Activated CD4-positive, alpha-beta T cell treated with anti-CD3 and anti-CD28 coated beads, Interleukin-2, Interleukin-6, amounts not matched to agents 100 ng/mL and 50 ng/mL, durations not matched to agents 16 hours and 8 hours (primary cell): Measurements from ENCODE around the gene SLC25A21.

Experiments used
- DNase-seq: peaks from one replicate; pipeline ENCODE4 v3.0.0-alpha.2; 2020

The SLC25A21 gene

GRCh38 chr14:36683083-36683724 lies 489.2 kb downstream of the SLC25A21 start:
- no peak for DNase-seq

GRCh38 chr14:36682338-36682737 lies 490.1 kb downstream of the SLC25A21 start:
- no peak for DNase-seq

- no peak for DNase-seq
These were observed 496.2 kb downstream of the SLC25A21 start for GRCh38 chr14:36676236-36676635.

GRCh38 chr14:36675581-36675980 lies 496.8 kb downstream of the SLC25A21 start:
- DNase-seq: no peak

GRCh38 chr14:36674659-36675058 lies 497.7 kb downstream of the SLC25A21 start:
- no peak for DNase-seq

- no peak for DNase-seq
These were observed 500.3 kb downstream of the SLC25A21 start for GRCh38 chr14:36672095-36672494.

GRCh38 chr14:36671149-36671548 lies 501.3 kb downstream of the SLC25A21 start:
- no peak for DNase-seq

GRCh38 chr14:36667679-36668078 lies 504.7 kb downstream of the SLC25A21 start:
- no peak for DNase-seq

- no peak for DNase-seq
These were observed 505.8 kb downstream of the SLC25A21 start for GRCh38 chr14:36666416-36667206.

GRCh38 chr14:36665887-36666415 lies 506.5 kb downstream of the SLC25A21 start:
- DNase-seq: no peak

GRCh38 chr14:36664322-36665193 lies 507.8 kb downstream of the SLC25A21 start:
- no peak for DNase-seq

- no peak for DNase-seq
These were observed 508.7 kb downstream of the SLC25A21 start for GRCh38 chr14:36663404-36664321.

- DNase-seq: no peak
These were observed 509.6 kb downstream of the SLC25A21 start for GRCh38 chr14:36662543-36663403.

GRCh38 chr14:36662258-36662542 lies 510.2 kb downstream of the SLC25A21 start:
- DNase-seq: no peak

GRCh38 chr14:36661506-36662257 lies 510.7 kb downstream of the SLC25A21 start, which contains the start of gene PAX9:
Gene PAX9 (plus strand): TSS chr14:36661860. CDS start chr14:36662090, 230 bp downstream.
- peak; percentile 69 for DNase-seq

- no peak for DNase-seq
These were observed 511.5 kb downstream of the SLC25A21 start for GRCh38 chr14:36660736-36661505.

GRCh38 chr14:36659822-36660735 lies 512.3 kb downstream of the SLC25A21 start:
- DNase-seq: no peak
